NT2/D1 (cell line): ENCODE data around the gene TNFRSF1A.

ENCODE experiments used
- SUZ12 ChIP-seq: IDR thresholded peaks from 2 replicates; pipeline ENCODE4 v1.6.1; 2011; ENCODE audit not compliant: insufficient read length, insufficient read depth; ENCODE audit errors: extremely low read depth
- YY1 ChIP-seq: IDR thresholded peaks from 2 replicates; pipeline ENCODE4 v1.6.1; 2011; ENCODE audit not compliant: insufficient read length, insufficient read depth
- ZNF274 ChIP-seq: IDR thresholded peaks from 2 replicates; pipeline ENCODE4 v1.6.1; 2011; ENCODE audit warnings: mild to moderate bottlenecking, low read depth, low read length

- TF ChIP-seq ZNF274 (no peak), YY1 (no peak), SUZ12 (no peak)
Measured at GRCh38 chr12:6383572-6384498, 42.0 kb upstream of the TNFRSF1A start, which contains the start of gene LTBR.
